ENCODE results near the gene HERC6.

DNA sequence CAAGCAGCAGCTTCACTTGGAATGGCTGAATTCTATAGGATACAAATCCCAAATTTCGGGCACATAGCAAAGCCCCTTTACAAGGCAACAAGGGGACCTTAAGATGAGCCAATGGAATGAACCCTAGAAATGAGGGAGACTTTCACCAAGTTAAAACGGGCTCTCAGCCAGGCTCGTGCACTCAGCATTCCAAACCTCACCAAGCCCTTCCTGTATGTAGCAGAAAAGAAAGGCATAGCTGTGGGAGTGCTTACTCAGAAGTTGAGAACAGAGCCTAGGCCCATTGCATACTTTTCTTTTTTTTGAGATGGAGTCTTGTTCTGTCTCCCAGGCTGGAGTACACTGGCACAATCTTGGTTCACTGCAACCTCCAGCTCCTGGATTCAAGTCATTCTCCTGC lies 67.5 kb downstream of the HERC6 start:
- TF ChIP-seq, protein P1, sequence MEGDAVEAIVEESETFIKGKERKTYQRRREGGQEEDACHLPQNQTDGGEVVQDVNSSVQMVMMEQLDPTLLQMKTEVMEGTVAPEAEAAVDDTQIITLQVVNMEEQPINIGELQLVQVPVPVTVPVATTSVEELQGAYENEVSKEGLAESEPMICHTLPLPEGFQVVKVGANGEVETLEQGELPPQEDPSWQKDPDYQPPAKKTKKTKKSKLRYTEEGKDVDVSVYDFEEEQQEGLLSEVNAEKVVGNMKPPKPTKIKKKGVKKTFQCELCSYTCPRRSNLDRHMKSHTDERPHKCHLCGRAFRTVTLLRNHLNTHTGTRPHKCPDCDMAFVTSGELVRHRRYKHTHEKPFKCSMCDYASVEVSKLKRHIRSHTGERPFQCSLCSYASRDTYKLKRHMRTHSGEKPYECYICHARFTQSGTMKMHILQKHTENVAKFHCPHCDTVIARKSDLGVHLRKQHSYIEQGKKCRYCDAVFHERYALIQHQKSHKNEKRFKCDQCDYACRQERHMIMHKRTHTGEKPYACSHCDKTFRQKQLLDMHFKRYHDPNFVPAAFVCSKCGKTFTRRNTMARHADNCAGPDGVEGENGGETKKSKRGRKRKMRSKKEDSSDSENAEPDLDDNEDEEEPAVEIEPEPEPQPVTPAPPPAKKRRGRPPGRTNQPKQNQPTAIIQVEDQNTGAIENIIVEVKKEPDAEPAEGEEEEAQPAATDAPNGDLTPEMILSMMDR (IDR thresholded peaks at IDR 0.05; ENCODE audit: insufficient read depth, low read length): no peak
- no peak for TF ChIP-seq POLR2AphosphoS5 (IDR thresholded peaks at IDR 0.05; ENCODE audit: low read depth)
- no peak for TF ChIP-seq GABPA (IDR thresholded peaks at IDR 0.05; ENCODE audit: low read depth)
- no peak for TF ChIP-seq REST (IDR thresholded peaks at IDR 0.05; ENCODE audit: insufficient replicate concordance, low read depth)
- TF ChIP-seq SPI1 (IDR thresholded peaks at IDR 0.05; ENCODE audit: borderline replicate concordance, low read depth): no peak

Data from HL-60 (cell line).